Stomach (tissue), 9 donors: Measurements from ENCODE around the gene UBQLN1. TPM values are rescaled to one million over a fixed set of nuclear protein-coding genes. Genes with fewer than 3 reads are reported as not detected.
"Not testable (repeated sequence)": the region's sequence is repeated elsewhere in the genome, so short reads cannot be mapped to it uniquely, and the experiment has no call there.

Source experiments
- DNase-seq, 2 donors: peaks; one replicate each; pipeline versions ENCODE4 v3.0.0 to v3.0.0-alpha.2; 2013 to 2019
- H3K27ac ChIP-seq, 5 donors: fragments of 200-600 bp in 4 of 5; sonication (generic) in 4 of 5; one replicate each; pipeline ENCODE4 v1.5.1; 2013 to 2019; ENCODE audit warnings: mild to moderate bottlenecking in 1 of 5, moderate library complexity in 1 of 5
- H3K27me3 ChIP-seq, 3 donors: fragments of 200-600 bp; sonication (generic); one replicate each; pipeline ENCODE4 v1.5.1; 2017 to 2019; ENCODE audit warnings: mixed run types in 1 of 3
- H3K36me3 ChIP-seq, 4 donors: fragments of 200-600 bp; sonication (generic); 1 replicate in 3 of 4; 2 replicates in 1 of 4; pipeline ENCODE4 v1.5.1; 2016 to 2019
- H3K4me1 ChIP-seq, 4 donors: fragments of 200-600 bp; sonication (generic); one replicate each; pipeline ENCODE4 v1.5.1; 2016 to 2019
- H3K4me3 ChIP-seq, 4 donors: fragments of 200-600 bp; sonication (generic) in 3 of 4; one replicate each; pipeline ENCODE4 v1.5.1; 2016 to 2019; ENCODE audit warnings: mild to moderate bottlenecking in 1 of 4
- H3K9me3 ChIP-seq, 4 donors: fragments of 200-600 bp; sonication (generic); one replicate each; pipeline ENCODE4 v1.5.1; 2016 to 2019
- CTCF ChIP-seq, 7 experiments: fragments of 450-650 bp in 4 of 7; fragments of 200-600 bp in 3 of 7; sonication (generic) in 3 of 7; IDR thresholded peaks; one replicate each; pipeline ENCODE4 v1.5.1; 2016 to 2019; ENCODE audit warnings: antibody characterized with exemption in 7 of 7, control low read depth in 2 of 7, mild to moderate bottlenecking in 1 of 7
- EP300 ChIP-seq: sonication (generic); formaldehyde crosslinking; IDR thresholded peaks from one replicate; pipeline ENCODE4 v1.6.1; 2017; ENCODE audit warnings: antibody characterized with exemption
- POLR2A ChIP-seq, 4 donors: fragments of 450-650 bp; IDR thresholded peaks; one replicate each; pipeline ENCODE4 v1.6.1; 2016; ENCODE audit warnings: antibody characterized with exemption in 4 of 4, control low read depth in 2 of 4, mild to moderate bottlenecking in 1 of 4, moderate library complexity in 1 of 4
- POLR2AphosphoS5 ChIP-seq, 3 donors: sonication (generic); formaldehyde crosslinking; IDR thresholded peaks; one replicate each; pipeline ENCODE4 v1.6.1; 2016; ENCODE audit warnings: antibody characterized with exemption in 3 of 3
- WGBS, 5 donors: extraction: QIAGEN DNeasy Blood & Tissue Kit in 3 of 5; methylation state at CpG; one replicate each; pipeline versions ENCODE4 v1.1.5 to v1.1.7; 2013 to 2018; 5-methylcytosine and 5-hydroxymethylcytosine counted together
- intact Hi-C: fragments of 100-400 bp; cut with DNase I; formaldehyde crosslinking; loops from one replicate; pipeline ENCODE4 v1.15.1; 2023; ENCODE audit warnings: low total_unique reads
- polyA plus RNA-seq, 3 donors: library from polyadenylated mRNA; stranded (reverse); fragments of 200-250 nt; gene quantifications; one replicate each; pipeline ENCODE4 v1.2.3, GENCODE V29; 2013
- total RNA-seq, 5 donors: library from RNA; depleted of rRNA; stranded (reverse); fragments of >200 nt; gene quantifications; one replicate each; pipeline versions ENCODE4 v1.1.0 to v1.2.3, GENCODE V29; 2014 to 2016
- donor health status: healthy with polysubstance abuse.
- donor health status: Bipolar disorder and iron deficiency.
- donor health status: healthy.

UBQLN1 gene
- total and polyA plus RNA-seq, 8 donors, result 24.5 to 124 (median 74.6) TPM

GRCh38 chr9:83617299-83617698, 90.5 kb downstream of the UBQLN1 start:
- TF ChIP-seq POLR2A (IDR thresholded peaks at IDR 0.05) (no peak), EP300 (no peak), CTCF (IDR thresholded peaks at IDR 0.05) (no peak), POLR2AphosphoS5 (IDR thresholded peaks at IDR 0.05) (no peak)
- H3K27me3 ChIP-seq, result no peaks in the 10 kb centered on the region
- 25 to 52% (median 40%) methylated on average over 1 of the region's 1 CpG for WGBS, 5 donors
- H3K4me3 ChIP-seq, result no peak overlapping the region
- H3K9me3 ChIP-seq, result no peaks in the 10 kb centered on the region
- intact Hi-C loops, result no loop called here
- H3K4me1 ChIP-seq, result peaks cover 0 to 14% (median 7%) of the 10 kb centered on the region in 4 donors
- DNase-seq, result no peak
- no peak overlapping the region for H3K27ac ChIP-seq
- H3K36me3 ChIP-seq, result no peaks in the 10 kb centered on the region

- 85 to 94% (median 90%) methylated on average over 3 of the region's 3 CpGs for WGBS, 5 donors
- H3K4me1 ChIP-seq, intact Hi-C loops, H3K27ac ChIP-seq, H3K4me3 ChIP-seq, DNase-seq, H3K27me3 ChIP-seq, H3K9me3 ChIP-seq, H3K36me3 ChIP-seq: not testable (repeated sequence)
Measured at GRCh38 chr9:83613298-83613697, 94.5 kb downstream of the UBQLN1 start.

Other genes with a start within 250 kb of the UBQLN1 start
- gene FRMD3, start 169.6 kb downstream of the UBQLN1 start, total RNA-seq, result 10 to 100 TPM in 1 of 5 donors, 1 to 10 TPM in 4; 1.8 to 18.0 (median 5.1) TPM
- 1 to 10 TPM; 1.3 to 3.4 (median 2.7) TPM for gene FRMD3, start 169.6 kb downstream of the UBQLN1 start, polyA plus RNA-seq
- 10 to 100 TPM in 1 of 5 donors, 1 to 10 TPM in 3, not detected in 1; 2.6 to 24.3 (median 5.1) TPM for gene IDNK, start 84.8 kb downstream of the UBQLN1 start, total RNA-seq
- gene IDNK, start 84.8 kb downstream of the UBQLN1 start, polyA plus RNA-seq, result 10 to 100 TPM in 1 of 3 donors, 1 to 10 TPM in 2; 8.0 to 12.8 (median 9.8) TPM
- gene GKAP1, start 109.8 kb upstream of the UBQLN1 start, total RNA-seq, result 10 to 100 TPM in 4 of 5 donors, 1 to 10 TPM in 1; 9.0 to 32.7 (median 20.9) TPM
- gene GKAP1, start 109.8 kb upstream of the UBQLN1 start, polyA plus RNA-seq, result 1 to 10 TPM; 4.7 to 8.2 (median 5.8) TPM
- gene KIF27, start 213.5 kb upstream of the UBQLN1 start, total RNA-seq, result 10 to 100 TPM in 2 of 5 donors, 1 to 10 TPM in 3; 1.8 to 21.0 (median 6.7) TPM
- gene KIF27, start 213.5 kb upstream of the UBQLN1 start, polyA plus RNA-seq, result under 1 TPM; 0.46 to 0.78 (median 0.50) TPM